ENCODE results near the gene TRPM7. TPM values are rescaled to one million over a fixed set of nuclear protein-coding genes. Genes with fewer than 3 reads are reported as not detected.

Gene TRPM7
- total and polyA plus RNA-seq, 9 of the 15 experiments (the other 6 are each of a cell fraction or from before 2014, with no cell fraction given): 12.3 to 59.2 (median 31.5) TPM

GRCh38 chr15:50605462-50605861 is 81.1 kb downstream of the TRPM7 start:
- H3K36me3 ChIP-seq (ENCODE audit: control insufficient read depth, insufficient read depth, low read length): peaks cover 73% of the 10 kb centered on the region
- no peak overlapping the region for H3K27ac ChIP-seq (ENCODE audit: extremely low read depth, low read depth, low read length)
- BruUV-seq (replicated peaks): no TSS peak
- ATAC-seq: no peak
- H3K9ac ChIP-seq (ENCODE audit: insufficient read depth in 1 of 2, low read depth in 2 of 2, low read length in 2 of 2): no peak overlapping the region
- no peaks in the 10 kb centered on the region; the same call in 2 of the 3 replicates for H3K79me2 ChIP-seq (ENCODE audit: control insufficient read depth, insufficient read depth, low read length)
- FAIRE-seq: no peak
- H3K27me3 ChIP-seq (ENCODE audit: control insufficient read depth in 2 of 2, insufficient read depth in 2 of 2, low read length in 2 of 2): no peaks in the 10 kb centered on the region
- H2AFZ ChIP-seq (ENCODE audit: low read depth, low read length): no peak overlapping the region
- no peaks in the 10 kb centered on the region for H4K20me1 ChIP-seq (replicated peaks; ENCODE audit: control insufficient read depth, insufficient read depth, low read length)
- H3K9me1 ChIP-seq (ENCODE audit: control insufficient read depth, insufficient read depth, low read length): no peaks in the 10 kb centered on the region
- no peaks in the 10 kb centered on the region for H3K4me1 ChIP-seq (replicated peaks in 1 of 2; ENCODE audit: control insufficient read depth in 2 of 2, insufficient read depth in 2 of 2, low read length in 2 of 2)
- no peak for TF ChIP-seq ZNF165 (CRISPR knock-in tag; IDR thresholded peaks at IDR 0.05; ENCODE audit: borderline replicate concordance)
- TF ChIP-seq NCOR1 (IDR thresholded peaks at IDR 0.05): no peak
- TF ChIP-seq NKRF (IDR thresholded peaks at IDR 0.05; ENCODE audit: borderline replicate concordance): no peak
- TF ChIP-seq TSC22D4 (tag; IDR thresholded peaks at IDR 0.05): no peak
- TF ChIP-seq ZNF76 (CRISPR knock-in tag; IDR thresholded peaks at IDR 0.05; ENCODE audit: borderline replicate concordance): no peak
- TF ChIP-seq USF2 (CRISPR knock-in tag; IDR thresholded peaks at IDR 0.05): no peak
- no peak for TF ChIP-seq RAD51 (IDR thresholded peaks at IDR 0.05; ENCODE audit: borderline replicate concordance, low read depth)
- TF ChIP-seq ZNF507 (tag; conservative IDR thresholded peaks at IDR 0.05): no peak
- no peak for TF ChIP-seq FIP1L1 (IDR thresholded peaks at IDR 0.05; ENCODE audit: low read depth, low read length, poor library complexity, severe bottlenecking)
- TF ChIP-seq ZBTB1 (CRISPR knock-in tag; IDR thresholded peaks at IDR 0.05; ENCODE audit: borderline replicate concordance, low read depth): no peak
- no peak for TF ChIP-seq FOXJ2 (tag; IDR thresholded peaks at IDR 0.05)
- no peak for TF ChIP-seq ID3 (CRISPR knock-in tag; IDR thresholded peaks at IDR 0.05)
- no peak for TF ChIP-seq ID3 (tag; IDR thresholded peaks at IDR 0.05)
- no peak for TF ChIP-seq TFAM (CRISPR knock-in tag; conservative IDR thresholded peaks at IDR 0.05)
- no peak for TF ChIP-seq CREB1 (IDR thresholded peaks at IDR 0.05)
- TF ChIP-seq CREB1 (CRISPR knock-in tag; IDR thresholded peaks at IDR 0.05): no peak
- no peak for DNase-seq (ENCODE audit: extremely low read depth in 1 of 4, low spot score in 3 of 4)
- H3K4me2 ChIP-seq (ENCODE audit: insufficient read depth, low read length): no peak overlapping the region
- 89% methylated on average over 2 of the region's 2 CpGs for WGBS (ENCODE audit: insufficient coverage, low coverage, missing lambda C conversion rate)
- in situ Hi-C loops (cut with MboI): no loop called here
- ChIA-PET CTCF (ENCODE audit: low intra/inter-chr PET ratio) (no interaction called here), POLR2A (interaction anchor here (1.3 to 2.0 kb wide), 2 partner anchors 9 to 39 kb away, joined by 3 to 5 read pairs; no protein-coding TSS in a partner anchor)
- H3K4me3 ChIP-seq: no peak overlapping the region
- intact Hi-C loops (cut with micrococcal nuclease): no loop called here
- no peaks in the 10 kb centered on the region for H3K9me3 ChIP-seq (replicated peaks; ENCODE audit: control insufficient read depth, insufficient read depth, low read depth, low read length)
